Stimulated activated CD4-positive, alpha-beta T cell treated with anti-CD3 and anti-CD28 coated beads, Interleukin-2, amount 100 ng/mL, for 24 hours (primary cell): ENCODE results near the gene STIMATE.

Experiments used
- DNase-seq, 2 donors: peaks; one replicate each; pipeline ENCODE4 v3.0.0-alpha.2; 2020

Gene STIMATE

DNA sequence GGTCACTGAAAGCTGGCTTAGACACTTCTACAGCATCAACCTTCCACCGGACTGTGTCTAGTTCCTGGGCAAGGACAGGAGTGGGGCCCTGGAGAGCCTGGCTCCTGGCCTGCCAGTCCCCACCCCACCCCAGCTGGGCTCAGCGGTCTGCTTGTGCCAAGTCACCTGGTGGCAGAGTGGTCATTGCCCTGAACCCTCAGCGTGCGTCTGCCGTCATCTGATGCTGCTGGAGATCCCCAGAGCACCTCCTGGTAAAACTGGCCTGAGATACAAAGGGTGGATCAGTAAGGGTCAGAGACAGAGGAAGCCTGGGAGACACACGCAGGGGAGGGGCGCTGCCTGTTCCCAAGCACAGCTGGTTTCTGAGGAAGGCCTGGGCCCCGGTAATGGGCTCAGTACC is 83.5 kb downstream of the STIMATE start:
- DNase-seq: no peak

DNA sequence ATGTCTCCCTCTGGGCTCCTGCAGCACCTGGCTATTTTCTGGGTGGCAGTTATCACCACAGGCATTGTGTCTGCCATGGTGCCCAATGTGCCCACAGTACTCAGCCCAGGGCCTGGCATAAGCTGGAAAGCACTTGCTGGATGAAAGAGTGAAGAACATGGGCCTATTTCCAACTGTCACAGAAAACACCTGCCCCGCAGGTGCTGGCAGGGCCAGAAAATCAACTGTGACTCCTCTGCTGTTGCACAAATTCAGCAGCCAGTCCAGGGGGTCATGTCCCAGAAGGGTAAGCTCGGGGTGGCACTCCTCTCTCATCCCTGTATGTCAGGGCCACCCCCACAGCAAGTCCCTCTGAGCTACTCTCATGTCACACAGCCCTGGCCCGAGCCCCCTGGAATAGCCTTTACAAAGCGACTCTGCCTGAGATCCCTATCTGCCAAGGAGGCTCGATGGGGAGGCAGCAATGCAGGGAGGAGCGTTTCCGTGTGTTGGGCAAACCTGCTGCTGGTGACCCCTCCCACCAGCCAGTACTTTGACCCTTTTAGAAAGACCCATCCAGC is 85.8 kb downstream of the STIMATE start:
- no peak for DNase-seq

- DNase-seq: no peak
These were observed 86.4 kb downstream of the STIMATE start for GRCh38 chr3:52810923-52811322.

DNA sequence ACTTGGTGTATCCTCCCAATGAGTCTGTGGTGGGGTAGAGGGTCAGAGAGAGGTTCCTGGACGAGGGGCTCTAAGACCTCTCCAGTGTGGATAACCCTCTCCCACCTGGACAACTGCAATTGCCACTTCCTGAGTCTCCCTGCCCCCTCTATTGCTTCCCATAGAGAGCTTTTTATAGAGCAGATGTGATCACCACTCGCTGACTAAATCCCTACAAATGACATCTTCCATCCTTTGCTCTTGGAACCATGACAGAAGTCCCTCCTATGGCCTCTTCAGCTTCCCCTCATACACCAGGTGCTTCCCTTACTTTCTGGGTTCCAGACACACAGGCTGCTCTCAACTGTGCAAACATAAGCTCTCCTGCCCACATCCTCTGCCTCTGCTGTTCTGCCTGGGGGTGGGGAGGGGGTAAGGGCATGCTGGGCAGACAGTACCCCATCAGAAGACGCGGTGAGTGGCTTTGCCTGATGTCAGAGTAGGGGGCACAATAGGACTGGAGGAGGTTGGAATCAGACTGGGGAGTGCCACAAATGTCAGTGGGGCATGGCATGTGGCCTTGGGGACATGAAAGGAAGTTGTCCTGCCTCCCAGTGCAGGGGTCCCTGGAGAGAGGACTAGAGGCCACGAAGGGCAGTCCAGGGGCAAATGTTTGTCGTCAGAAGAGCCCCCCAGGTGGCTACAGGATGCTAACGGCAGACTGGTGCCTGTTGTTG is 87.5 kb downstream of the STIMATE start:
- DNase-seq: no peak

GRCh38 chr3:52809149-52809548 is 88.2 kb downstream of the STIMATE start:
- no peak for DNase-seq

- DNase-seq: no peak
These were observed 91.9 kb downstream of the STIMATE start for GRCh38 chr3:52805270-52806039.

- no peak for DNase-seq
These were observed 95.5 kb downstream of the STIMATE start for GRCh38 chr3:52801839-52802238.

DNA sequence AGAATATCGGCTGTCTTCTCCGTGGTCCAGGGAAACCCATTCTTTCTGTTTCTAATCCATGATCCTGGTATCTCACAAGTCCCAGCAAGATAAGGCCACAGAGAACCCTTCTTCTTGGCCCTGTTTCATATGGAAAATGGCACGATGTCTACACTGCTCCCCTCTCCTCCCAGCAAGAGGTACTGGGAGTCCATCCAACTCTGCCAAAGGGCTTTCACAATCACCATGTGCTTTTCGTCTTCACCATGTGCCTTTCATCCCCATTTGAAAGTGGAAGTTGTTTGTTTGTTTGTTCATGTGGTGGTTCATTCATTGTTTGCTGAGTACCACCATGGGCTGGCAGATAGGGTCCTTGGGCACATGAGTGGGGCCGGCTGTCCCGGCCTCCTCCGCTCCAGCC is 97.3 kb downstream of the STIMATE start:
- DNase-seq: no peak

DNA sequence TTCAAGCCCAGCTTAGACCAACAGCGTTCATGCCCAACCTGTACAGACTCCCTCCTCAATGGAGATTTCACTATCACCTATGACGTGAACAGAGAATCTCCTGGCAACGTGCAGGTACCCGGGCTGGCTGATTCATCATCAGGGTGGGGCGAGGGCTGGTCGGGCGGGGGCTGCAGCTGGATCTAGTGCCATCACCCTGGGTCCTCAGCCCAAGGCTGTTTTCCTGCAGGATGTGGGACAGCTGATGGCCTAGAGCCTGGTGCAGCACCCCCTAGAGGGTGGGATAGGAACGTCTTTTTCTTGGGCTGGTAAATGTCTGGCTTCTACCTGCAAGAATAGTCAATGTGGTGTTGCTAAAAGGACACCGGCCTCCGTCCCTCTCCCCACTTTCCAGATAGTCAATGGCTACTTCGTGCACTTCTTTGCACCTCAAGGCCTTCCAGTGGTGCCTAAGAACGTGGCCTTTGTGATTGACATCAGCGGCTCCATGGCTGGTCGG is 98.3 kb downstream of the STIMATE start:
- peak; percentile 21 to 33 for DNase-seq

DNA sequence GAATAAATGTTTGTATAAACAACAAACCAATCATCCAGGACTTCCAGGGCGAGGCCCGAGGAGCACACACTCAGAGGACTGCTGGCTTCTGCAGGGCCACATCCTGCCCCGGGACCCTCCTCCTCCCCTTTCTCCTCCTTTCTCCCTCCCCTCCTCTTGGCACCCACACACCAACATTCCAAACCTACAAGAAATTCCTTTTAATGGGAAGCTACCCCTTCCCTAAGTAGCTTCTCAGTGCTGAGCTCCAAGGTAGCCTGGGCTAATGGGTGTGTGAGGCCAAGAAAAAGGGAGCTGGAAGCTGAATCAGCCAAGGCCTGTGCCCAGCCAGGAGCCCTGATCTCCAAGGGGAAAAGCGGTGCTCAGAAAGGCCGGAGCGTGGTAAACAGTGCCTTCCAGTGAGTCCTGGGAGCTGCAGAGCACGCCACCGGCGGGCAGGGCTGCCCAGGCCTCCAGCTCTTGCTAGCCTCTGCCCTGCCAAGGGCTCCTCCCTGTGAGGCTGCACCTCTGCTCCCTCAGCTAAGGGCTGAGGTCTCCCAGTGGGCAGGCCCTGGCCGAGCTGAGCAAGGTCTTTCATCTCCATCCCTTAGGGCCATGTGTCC is 98.9 kb downstream of the STIMATE start:
- DNase-seq: no peak

- no peak for DNase-seq
These were observed 100.9 kb downstream of the STIMATE start for GRCh38 chr3:52796411-52796810.

- no peak for DNase-seq
These were observed 101.9 kb downstream of the STIMATE start for GRCh38 chr3:52795298-52795900.

DNA sequence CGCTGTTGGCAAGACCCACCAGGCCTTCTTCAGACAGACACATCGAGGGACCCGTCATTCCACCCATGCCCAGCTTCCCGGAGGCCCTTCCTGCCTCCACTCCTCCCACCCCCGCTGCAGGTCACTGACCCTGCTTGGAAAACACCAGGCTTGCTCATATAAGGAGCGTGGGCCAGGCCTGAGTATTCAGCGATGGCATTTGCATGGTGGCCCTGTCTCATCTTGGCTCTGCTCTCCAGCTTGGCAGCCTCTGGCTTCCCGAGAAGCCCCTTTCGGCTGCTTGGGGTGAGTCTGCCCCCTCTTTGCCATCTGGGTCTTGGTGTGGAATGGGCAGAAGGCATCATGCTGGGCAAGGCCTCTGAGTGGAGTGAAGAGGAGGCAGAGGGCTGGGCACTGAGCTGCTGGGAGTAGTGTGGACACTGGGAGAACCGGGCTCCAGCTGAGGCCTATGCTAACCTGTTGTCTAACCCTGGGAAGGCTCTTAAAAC is 102.7 kb downstream of the STIMATE start, which contains the start of gene ITIH3:
Gene ITIH3, plus strand, starts transcription at position 185 of the 488 bp plus-strand sequence. Its CDS starts 8 bp downstream, at position 193.
- DNase-seq: no peak

GRCh38 chr3:52793702-52794611 is 103.4 kb downstream of the STIMATE start:
- DNase-seq: no peak

DNA sequence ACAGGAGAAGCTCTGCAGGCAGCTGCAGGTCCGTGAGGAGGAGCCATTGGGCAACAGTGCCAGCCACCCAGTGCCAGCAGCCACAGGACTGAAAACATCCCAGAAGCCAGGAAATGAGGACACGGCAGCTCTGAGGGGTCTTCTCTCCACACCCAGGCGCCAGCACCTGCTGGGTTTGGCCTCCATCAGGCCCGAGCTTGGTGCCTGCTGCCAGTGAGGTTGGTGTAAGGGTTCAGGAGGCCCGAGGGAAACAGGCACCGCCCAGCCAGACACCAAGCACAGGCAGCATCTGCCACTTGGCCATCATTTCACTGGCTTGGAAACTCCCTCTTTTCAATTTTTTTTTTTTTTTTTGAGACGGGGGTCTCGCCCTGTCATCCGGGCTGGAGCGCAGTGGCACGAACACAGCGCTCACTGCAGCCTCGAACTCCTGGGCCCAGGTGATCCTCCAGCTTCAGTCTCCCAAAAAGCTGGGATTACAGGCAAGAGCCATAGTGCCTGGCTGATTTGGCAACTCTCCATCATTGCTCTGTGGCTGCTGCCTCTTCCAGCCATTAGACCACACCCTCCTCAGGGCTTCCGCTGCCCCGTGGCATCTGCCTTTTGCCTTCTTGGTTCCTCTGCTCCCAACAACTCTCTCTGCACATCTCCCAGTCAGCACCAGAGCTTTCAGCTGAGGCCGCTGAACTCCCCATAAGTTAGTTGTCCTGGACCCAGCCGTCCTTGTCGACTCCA is 104.2 kb downstream of the STIMATE start:
- DNase-seq: no peak

GRCh38 chr3:52792413-52792812 is 104.9 kb downstream of the STIMATE start:
- DNase-seq: no peak

DNA sequence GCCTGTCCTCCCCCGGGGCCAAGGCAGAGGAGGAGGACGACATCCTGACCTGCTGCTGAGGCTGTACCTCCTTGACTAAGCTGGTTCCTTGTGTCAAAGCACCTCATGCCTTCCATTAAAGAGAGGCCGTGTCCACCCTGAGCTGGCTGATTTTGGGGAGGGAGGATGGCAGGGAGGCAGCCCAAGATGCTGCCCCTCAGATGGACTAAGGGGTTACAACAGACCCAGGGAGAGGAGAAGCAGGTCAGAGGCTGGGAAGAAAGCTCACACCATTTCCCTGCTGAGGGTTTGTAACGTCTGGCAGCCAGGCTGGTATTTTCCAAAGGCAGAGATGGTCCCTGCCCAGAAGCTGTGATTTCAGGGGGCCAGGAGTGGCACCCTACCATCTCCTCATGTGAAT is 105.4 kb downstream of the STIMATE start:
- no peak for DNase-seq

GRCh38 chr3:52791366-52791765 is 106.0 kb downstream of the STIMATE start:
- no peak for DNase-seq

- DNase-seq: no peak
These were observed 106.6 kb downstream of the STIMATE start for GRCh38 chr3:52790741-52791140.

DNA sequence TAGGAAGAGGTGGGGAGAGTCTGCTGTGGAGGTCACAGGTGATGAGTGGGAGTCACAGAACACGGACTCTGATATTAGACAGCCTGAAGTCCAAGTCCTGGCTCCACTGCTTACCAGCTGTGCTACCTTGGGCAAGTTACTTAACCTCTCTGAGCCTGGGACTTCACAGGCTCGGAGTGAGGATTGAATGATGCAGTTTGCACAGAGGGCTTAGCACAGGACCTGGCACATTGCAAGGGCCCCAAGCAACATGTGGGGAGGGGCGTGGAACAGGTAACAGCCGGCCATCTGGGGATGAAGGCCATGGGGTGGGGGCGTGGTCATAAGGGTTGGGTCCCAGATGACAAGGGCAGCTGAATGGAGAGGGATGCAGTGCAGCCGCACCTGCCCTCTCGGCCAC is 107.0 kb downstream of the STIMATE start:
- DNase-seq: no peak

- no peak for DNase-seq
These were observed 107.7 kb downstream of the STIMATE start for GRCh38 chr3:52789746-52790040.
